Skin epidermis (tissue), 12 donors: ENCODE data around the gene HEMK1.

Experiments used
- H3K27ac ChIP-seq, 21 experiments: fragments of 200-600 bp; sonication (generic) in 11 of 21; one replicate each; pipeline ENCODE4 v1.5.0; 2020; ENCODE audit warnings: mild to moderate bottlenecking in 3 of 21, inconsistent platforms in 2 of 21, moderate library complexity in 2 of 21
- H3K4me3 ChIP-seq, 7 experiments: fragments of 200-600 bp; sonication (generic) in 2 of 7; one replicate each; pipeline ENCODE4 v1.5.0; 2020; ENCODE audit warnings: inconsistent platforms in 2 of 7, mild to moderate bottlenecking in 2 of 7, moderate library complexity in 1 of 7

Gene HEMK1

DNA sequence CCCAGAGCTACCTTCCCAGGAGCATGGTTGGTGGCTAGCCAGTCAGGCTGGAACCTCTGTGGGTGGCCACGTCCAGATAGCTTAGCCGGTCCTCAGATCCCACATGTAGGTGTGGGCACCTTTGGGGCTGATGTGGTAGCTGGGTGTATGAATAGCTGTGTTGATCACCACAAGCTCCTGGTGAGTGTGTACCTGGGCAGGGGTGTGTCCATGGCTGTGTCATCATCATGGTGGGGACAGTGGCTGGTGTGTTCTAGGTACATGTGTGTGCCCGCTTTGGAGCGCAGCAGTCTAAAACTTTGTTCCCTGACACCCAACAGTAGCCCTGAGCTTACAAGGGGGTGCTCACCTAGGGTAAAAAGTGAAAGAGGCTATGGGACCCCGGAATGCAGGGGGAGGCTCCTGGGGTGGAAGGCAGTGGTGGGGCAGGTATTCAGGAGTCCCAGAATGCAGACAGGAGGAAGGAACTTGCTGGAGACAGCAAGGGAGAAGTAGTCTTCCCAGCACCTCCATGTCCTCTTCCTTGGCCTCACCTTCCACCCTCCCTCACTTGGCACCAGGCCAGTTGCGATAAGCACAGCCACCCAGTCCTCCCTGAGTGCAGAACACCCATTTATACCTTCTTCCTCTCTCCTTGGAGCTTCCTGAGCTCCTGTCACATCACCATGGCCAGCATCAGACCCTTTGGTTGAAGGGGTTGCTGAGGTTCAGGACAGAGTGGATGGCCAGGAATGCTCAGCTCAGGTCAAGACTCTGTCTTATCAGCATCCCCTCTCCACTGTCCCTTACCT is 41.1 kb downstream of the HEMK1 start:
- H3K4me3 ChIP-seq = peak overlapping the region; percentile 41 to 84 (median 71)

DNA sequence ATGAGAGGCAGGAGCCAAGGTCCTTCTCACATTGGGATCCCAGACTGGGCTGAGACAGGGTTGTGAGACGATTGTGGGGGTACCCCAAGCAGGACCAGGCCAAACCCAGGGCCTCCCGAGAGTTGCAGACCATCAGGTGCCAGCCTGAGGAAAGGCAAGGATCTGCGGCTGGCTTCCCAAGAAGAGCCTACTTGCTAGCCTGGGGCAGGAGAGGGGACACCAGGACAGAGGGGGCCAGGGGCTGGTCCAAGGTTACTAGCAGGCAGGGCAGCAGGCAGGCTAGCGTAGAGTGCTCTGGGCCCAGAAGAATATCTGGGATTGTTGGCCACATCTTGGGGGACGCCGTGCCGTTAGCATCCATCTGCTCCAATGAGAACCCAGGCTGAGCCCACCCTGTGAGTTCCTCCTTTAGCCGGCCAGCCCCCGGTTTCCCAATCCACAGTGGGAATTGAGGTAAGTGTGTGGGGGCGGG is 41.7 kb downstream of the HEMK1 start:
- Histone ChIP-seq H3K27ac (peak overlapping the region; percentile 39 to 97 (median 91)), H3K4me3 (peak overlapping the region; percentile 41 to 84 (median 71))

More for the DNA sequence above, 41.1 kb downstream of the HEMK1 start:
- H3K27ac ChIP-seq = peak overlapping the region in 20 of 21 experiments; percentile 62 to 97 (median 92)

DNA sequence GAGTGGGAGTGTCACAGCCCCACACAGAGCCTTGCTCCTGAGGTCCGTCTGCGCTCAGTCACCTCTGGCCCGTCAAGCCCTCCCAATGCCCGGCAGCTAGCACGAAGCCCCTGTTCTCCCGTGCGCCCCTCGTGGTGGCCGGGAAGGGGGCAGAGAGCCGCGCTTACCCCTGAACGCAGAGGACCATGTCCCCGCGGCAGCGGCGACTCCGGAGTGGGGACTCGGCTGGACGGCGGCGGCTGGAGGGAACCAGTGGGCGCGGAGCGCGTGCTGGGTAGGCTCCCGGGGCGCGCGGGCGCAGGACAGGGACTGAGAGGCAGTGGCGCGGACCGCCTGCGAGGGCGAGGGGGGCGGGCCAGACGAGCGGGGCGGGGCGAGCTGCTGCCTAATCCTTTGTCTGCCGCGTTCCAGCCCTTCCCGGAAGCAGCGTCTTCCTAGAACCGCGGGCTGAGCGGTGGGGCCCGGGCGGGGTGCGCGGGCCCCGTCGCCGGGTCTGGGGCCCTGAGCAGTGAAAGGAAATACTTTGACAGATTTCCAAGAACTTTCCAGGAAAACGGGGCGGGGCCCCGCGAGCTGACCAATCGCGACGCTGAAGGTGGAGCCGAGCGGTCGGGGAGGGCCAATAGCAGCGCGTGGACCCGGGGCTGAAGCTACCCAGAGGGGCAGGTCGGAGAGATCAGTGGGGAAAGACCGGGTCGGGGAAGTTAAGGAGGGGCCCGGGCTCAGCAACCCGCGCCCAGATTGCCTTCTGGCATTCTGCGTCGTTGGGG is 42.3 kb downstream of the HEMK1 start, which contains the start of gene CISH:
Gene CISH, minus strand, starts transcription at position 311 of the 770 bp plus-strand sequence. Its CDS starts 124 bp downstream, at position 187.
- peak within 1 kb of the TSS; percentile 41 to 84 (median 71) for H3K4me3 ChIP-seq
- peak within 1 kb of the TSS; percentile 39 to 97 (median 91) for H3K27ac ChIP-seq

DNA sequence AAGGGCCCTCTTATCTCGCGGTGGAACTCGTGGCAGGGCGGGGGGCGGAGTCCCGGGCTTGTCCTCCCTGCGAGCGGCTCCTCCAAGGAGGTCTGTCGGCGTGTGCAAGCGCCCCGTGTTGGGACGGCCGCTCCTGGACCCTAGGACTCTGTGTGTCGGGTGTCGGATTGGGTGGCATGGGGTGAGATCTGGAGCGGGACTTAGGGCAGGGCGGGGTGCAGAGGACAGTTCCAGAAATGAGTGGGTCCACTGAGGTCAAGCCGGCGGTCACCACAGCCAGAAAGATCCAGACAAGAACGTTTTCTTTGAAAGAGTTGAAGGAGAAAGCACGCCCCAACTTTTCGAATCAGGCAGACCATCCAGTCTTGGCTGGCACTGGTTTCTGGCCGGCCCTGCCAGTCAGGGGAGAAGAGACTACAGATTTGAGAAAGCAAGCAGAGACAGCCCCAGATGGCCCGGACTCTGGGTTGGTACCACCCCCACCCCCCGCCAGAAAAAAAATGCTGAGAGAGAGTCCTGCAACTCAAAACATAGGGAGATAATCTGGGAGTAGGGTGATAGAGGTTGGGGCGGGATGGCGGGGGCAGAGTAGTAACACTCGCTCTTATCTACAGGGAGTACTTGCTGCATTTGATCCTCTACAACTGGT is 43.0 kb downstream of the HEMK1 start:
- Histone ChIP-seq H3K4me3 (peak overlapping the region; percentile 41 to 84 (median 71)), H3K27ac (peak overlapping the region in 20 of 21 experiments; percentile 18 to 97 (median 92))

DNA sequence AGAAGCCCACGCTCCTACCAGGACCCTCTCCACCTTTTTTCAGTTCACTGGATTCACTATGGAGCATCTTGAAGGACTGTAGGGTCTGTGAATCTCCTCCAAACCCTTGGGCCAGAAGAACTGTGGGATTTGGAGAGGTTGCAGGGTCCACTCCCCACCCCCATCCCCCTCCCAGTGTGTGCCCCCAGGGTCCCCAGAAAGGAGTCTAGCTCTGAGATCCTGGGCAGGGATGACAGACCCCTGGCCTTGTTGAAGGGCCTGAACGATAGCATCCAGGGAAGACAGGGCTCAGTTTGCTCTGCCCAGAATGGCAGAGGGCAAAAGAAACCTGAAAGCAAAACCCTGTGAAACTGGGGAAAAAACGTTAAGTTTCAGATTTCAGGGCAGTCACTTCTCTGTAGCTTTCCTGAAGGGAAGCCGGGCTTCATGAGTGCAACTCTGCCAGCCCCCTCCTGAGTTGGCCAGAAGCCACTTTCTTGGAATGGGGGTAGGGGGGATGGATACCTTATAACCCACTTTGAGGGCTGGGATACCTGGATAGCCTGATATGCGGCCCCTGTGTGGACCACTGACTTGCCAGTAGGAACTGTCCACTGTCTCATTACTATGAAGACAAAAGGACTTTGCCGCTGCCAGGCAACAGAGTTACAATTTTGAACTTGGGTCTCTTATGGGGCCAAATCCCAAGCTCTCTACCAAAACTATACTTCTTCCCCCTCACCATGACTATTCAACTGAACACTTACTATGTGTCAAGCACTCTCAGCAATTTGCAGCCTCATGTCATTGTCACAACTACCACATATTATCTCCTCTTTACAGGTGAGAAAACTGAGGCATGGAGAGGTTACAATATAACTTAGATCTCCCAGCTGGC is 43.9 kb downstream of the HEMK1 start:
- H3K27ac ChIP-seq = peak overlapping the region in 18 of 21 experiments; percentile 49 to 97 (median 92)
- H3K4me3 ChIP-seq = peak overlapping the region in 4 of 7 experiments; percentile 65 to 75 (median 70)

DNA sequence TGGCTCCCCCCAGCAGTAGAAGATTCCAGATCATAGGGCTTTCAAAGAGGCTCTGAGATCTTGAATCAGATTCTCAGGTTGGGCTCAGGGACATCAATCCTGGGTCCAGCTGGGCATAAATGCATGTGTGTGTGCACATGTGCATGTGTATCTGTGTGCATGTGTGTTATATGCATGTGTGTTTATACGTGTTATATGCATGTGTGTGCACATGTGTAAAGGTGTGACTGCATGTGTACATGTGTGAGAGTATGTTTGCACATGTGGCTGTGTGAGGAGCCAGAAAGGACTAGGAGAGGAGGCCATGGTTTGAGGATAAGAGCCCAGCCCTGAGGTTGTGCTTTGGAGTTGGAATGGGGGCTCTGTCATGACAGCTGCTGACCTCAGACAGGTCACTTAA is 45.9 kb downstream of the HEMK1 start:
- Histone ChIP-seq H3K4me3 (no peak overlapping the region), H3K27ac (no peak overlapping the region)

DNA sequence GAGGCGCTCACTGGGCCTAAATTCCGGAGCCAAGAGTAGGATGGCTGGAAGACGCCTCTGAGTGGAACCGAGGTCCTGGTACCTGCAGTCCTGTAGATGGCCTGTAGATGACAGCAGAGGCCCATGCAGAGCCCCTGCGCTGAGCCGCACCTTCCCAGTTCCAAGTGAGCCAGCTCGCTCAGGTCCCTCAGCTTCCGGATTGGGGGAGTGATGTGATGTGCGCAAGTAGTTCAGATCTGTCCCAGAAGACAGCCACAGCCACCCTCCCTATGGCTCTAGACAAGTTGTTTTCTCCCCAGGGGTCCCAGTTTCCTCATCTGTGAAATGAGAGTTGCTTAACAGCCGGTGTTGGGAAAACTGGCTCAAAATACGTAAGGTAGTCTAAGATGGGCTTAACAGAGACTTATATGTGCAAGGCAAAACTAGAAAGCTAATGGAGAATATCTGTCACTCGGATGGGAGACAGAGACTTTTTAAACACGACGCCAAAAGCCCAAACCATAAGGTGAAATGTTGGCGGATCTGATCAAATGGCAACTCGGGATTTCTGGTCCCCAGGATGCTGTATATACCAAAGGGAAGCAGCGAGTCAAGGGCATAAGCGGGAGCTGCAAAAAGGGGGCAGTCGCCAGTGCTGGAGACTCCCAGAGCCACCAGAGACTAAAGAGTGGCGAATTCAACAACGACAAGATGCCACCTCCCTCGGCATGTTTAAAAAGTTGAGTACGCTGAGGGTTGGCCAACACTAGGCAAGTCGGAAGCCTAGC is 46.9 kb downstream of the HEMK1 start:
- Histone ChIP-seq H3K4me3 (peak overlapping the region; percentile 68 to 92 (median 82)), H3K27ac (peak overlapping the region in 19 of 21 experiments; percentile 27 to 99 (median 94))

DNA sequence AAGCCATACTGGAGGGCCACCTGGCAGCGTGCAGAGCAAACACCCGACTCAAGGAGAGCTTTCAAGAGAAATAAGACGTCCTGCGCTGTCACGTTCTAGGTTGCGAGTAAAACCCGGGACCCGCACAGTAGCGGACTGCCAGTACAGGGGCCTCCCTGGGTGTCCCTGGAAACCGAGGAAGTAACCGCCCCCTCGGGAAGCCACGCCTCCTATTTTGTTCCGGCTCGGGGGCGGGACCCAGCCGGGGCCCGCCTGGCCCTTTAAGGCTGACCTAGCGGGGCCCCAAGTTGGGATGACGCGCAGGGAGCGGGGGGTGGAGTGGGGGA is 47.4 kb downstream of the HEMK1 start:
- H3K4me3 ChIP-seq = peak overlapping the region; percentile 68 to 92 (median 82)
- peak overlapping the region; percentile 84 to 99 (median 95) for H3K27ac ChIP-seq

DNA sequence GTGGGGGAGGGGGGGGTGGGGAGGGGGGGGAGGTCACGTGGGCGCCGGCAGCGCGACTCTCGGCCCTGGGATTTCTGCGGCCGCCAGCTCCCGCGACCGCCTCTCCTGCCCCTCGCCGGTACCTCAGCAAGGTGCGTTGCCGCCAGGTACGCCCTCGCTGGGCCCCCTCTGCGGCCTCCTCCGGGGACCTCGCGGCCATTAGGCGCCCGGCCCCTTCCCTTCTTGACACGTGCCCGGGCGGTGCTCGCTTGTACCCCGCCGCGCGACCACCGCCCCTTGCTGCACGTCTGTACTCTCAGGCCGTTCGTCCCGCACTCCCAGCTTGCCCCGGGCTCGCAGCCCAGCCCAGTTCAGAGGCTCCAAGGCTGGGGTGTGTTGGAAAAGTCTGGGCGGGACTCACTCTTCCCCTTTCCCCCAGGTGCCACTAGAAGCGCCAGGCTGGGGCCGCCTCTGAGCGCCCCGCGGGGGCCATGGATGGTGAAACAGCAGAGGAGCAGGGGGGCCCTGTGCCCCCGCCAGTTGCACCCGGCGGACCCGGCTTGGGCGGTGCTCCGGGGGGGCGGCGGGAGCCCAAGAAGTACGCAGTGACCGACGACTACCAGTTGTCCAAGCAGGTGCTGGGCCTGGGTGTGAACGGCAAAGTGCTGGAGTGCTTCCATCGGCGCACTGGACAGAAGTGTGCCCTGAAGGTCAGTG is 47.9 kb downstream of the HEMK1 start, which contains the start of gene MAPKAPK3:
Gene MAPKAPK3, plus strand, starts transcription at position 56 of the 696 bp plus-strand sequence. Its CDS starts 415 bp downstream, at position 471.
- Histone ChIP-seq H3K4me3 (peak within 1 kb of the TSS; percentile 68 to 92 (median 82)), H3K27ac (peak within 1 kb of the TSS; percentile 84 to 99 (median 95))

DNA sequence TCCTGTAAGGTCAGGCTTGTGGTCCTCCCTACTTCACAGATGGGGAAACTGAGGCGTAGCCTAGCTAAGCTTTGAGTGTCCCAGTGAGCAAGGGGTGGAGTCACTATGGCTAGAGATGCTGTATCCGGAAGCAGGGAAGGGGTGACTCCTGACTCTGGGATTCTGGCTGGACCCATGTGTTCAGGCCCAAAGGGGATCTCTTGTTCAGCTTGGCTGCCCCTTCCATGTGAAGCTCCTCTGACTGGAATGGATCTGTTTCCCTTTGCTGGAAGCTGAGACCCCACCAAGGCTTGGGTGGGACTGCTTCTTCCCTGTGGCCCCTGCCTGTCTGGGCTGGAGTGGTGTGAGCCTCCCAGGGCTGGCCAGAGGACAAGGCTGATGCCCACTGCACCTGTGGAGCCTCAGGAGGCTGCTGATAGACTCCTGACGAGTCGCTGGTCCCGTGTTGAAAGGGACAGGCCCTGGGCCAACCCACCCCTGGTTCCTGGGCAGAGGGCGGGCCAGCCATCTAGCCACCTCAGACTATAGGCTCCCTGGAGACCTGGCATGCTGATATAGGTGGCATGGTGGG is 48.7 kb downstream of the HEMK1 start:
- Histone ChIP-seq H3K27ac (peak overlapping the region in 20 of 21 experiments; percentile 84 to 99 (median 95)), H3K4me3 (peak overlapping the region; percentile 68 to 92 (median 82))

DNA sequence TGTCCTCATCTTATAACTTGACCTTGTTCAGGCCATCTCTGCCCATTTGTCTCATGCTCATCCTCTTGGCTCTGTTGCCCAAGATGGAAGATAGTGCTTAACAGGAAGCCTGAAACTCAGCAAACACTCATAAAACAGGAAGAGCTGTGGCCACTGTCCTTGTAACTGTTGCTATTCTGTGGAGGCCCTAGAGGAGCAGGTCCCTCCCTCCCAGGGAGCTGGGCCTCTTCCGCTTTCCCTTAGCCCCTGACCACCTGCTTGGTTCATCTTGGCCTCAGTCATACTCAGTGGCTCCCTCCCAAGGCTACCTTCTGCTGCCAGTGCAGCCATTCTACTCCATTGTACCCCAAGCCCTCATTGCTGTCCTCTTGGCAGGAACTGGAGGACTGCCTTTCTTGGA is 51.1 kb downstream of the HEMK1 start:
- Histone ChIP-seq H3K27ac (peak overlapping the region in 17 of 21 experiments; percentile 50 to 98 (median 64)), H3K4me3 (no peak overlapping the region)

DNA sequence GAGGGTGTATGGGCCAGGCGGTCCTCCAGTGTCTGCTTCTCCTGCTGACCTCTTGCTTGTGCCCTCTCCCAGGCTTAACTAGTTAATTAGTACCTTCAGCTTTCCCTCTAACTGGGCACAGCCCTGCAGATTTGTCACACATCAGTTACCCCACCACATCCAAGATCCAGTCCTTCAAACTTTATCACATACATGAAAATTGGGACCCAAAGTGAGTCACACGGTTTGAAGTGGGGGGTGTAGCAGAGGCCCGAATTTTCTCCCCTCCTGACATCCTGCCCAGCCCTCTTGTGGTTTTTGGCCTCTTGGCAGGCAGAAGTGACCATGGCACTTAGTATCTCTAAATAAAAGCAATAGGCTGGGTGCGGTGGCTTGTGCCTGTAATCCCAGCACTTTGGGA is 51.5 kb downstream of the HEMK1 start:
- H3K27ac ChIP-seq = peak overlapping the region in 16 of 21 experiments; percentile 50 to 98 (median 64)
- H3K4me3 ChIP-seq = no peak overlapping the region

DNA sequence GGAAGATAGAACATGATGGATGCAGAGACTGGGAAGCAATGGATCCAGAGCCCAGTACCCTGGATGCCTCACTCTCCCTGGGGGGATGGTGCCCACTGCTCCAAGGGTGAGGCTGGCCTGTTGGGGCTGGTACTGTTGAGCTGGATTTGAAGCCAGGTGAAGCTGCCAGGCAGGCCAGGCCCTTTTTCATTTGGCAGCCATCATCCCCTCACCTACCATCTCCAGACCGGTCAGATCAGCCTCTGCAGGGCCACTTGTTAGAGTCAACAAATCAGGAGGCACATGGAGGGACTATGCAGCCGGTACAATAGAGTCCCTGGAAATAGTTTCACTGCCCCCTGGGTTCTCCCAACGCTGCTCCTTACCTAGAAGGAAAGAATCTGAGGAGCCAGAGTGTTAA is 53.6 kb downstream of the HEMK1 start:
- H3K27ac ChIP-seq = peak overlapping the region in 16 of 21 experiments; percentile 5 to 86 (median 69)
- no peak overlapping the region for H3K4me3 ChIP-seq

DNA sequence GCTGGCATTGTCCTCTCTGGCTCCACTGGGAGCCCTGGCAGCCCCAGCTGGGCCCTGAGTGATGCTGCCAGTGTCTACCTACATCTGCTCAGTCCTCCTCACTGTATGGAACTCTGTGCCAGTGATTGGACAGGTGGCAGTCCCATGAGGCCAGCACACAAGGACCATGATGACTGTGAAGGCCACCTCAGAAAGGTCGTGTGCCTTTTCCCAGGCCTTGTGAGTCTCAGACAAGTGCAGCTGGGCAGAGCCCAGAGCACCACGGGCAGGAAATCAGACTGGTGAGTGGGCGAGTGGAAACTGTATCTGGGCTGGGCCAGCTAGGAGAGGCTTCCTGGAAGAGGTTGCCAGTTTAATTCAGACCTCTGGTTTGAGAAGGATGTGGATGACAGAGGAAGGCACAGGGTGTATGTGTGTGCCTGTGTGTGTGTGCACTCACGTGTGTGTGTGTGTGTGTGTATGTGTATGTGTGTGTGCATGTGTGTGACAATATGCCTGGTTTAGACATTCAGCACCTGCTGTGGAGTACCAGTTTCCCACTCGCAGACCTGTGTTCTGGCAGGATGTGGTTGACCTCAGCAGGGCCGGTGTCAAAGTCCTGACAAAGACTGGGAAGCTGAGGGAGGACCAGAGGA is 54.6 kb downstream of the HEMK1 start:
- Histone ChIP-seq H3K4me3 (no peak overlapping the region), H3K27ac (peak overlapping the region; percentile 5 to 86 (median 66))

DNA sequence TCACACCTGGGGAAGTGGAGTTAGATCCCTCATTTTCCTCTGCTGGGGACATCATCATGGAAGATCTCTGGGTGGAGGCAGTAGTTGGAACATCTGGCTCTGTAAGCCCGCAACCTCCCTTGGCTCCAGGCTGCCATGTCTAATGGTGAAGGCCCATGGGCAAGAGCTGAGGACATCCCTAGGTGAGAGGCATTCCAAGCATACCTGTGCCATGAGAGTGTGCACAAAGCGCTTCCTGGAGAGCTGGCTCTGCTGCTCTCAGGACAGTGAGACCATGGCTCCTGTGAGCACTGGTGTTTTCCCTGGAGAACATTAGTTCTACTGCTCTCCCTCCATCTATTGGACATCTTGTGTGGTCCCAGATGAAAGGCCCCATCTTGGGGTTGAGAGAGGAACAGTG is 55.3 kb downstream of the HEMK1 start:
- Histone ChIP-seq H3K4me3 (no peak overlapping the region), H3K27ac (peak overlapping the region in 19 of 21 experiments; percentile 5 to 86 (median 68))
